Breast epithelium (tissue), 4 donors: ENCODE data around the gene POLDIP2. TPM values are rescaled to one million over a fixed set of nuclear protein-coding genes. Genes with fewer than 3 reads are reported as not detected.

Source experiments
- DNase-seq, 2 donors: peaks; one replicate each; pipeline ENCODE4 v3.0.0-alpha.2; 2019; ENCODE audit warnings: low spot score in 2 of 2
- H3K27ac ChIP-seq, 2 donors: fragments of 200-600 bp; sonication (generic) in 1 of 2; one replicate each; pipeline ENCODE4 v1.5.1; 2016 to 2019; ENCODE audit warnings: mild to moderate bottlenecking in 1 of 2
- H3K27me3 ChIP-seq, 2 donors: fragments of 200-600 bp; sonication (generic) in 1 of 2; one replicate each; pipeline versions ENCODE4 v1.5.1 to v1.6.0; 2017 to 2019; ENCODE audit warnings: control low read depth in 1 of 2, mild to moderate bottlenecking in 1 of 2
- H3K36me3 ChIP-seq: fragments of 200-600 bp; one replicate; pipeline ENCODE4 v1.5.1; 2019
- H3K4me1 ChIP-seq, 2 donors: fragments of 200-600 bp; sonication (generic); one replicate each; pipeline ENCODE4 v1.5.1; 2016 to 2019; ENCODE audit warnings: control low read depth in 1 of 2
- H3K4me3 ChIP-seq, 3 donors: fragments of 200-600 bp; sonication (generic); 1 replicate in 2 of 3; 2 replicates in 1 of 3; pipeline ENCODE4 v1.5.1; 2016 to 2019; ENCODE audit warnings: mild to moderate bottlenecking in 3 of 3, moderate library complexity in 2 of 3
- H3K9me3 ChIP-seq, 2 donors: fragments of 200-600 bp; sonication (generic) in 1 of 2; one replicate each; pipeline ENCODE4 v1.5.1; 2016 to 2019; ENCODE audit warnings: control low read depth in 1 of 2
- CTCF ChIP-seq, 3 donors: fragments of 450-650 bp; IDR thresholded peaks; one replicate each; pipeline ENCODE4 v1.5.1; 2016 to 2017; ENCODE audit warnings: antibody characterized with exemption in 3 of 3, mild to moderate bottlenecking in 3 of 3, moderate library complexity in 3 of 3
- POLR2A ChIP-seq: fragments of 450-650 bp; IDR thresholded peaks from one replicate; pipeline ENCODE4 v1.6.1; 2016; ENCODE audit warnings: antibody characterized with exemption, mild to moderate bottlenecking, moderate library complexity
- POLR2AphosphoS5 ChIP-seq, 3 donors: sonication (generic); formaldehyde crosslinking; IDR thresholded peaks; one replicate each; pipeline ENCODE4 v1.6.1; 2017; ENCODE audit warnings: antibody characterized with exemption in 3 of 3
- intact Hi-C: fragments of 100-400 bp; cut with DNase I; formaldehyde crosslinking; loops from one replicate; pipeline ENCODE4 v1.15.1; 2023; ENCODE audit warnings: low total_unique reads
- total RNA-seq, 3 donors: library from RNA; depleted of rRNA; stranded (reverse); fragments of >200 nt; gene quantifications; one replicate each; pipeline ENCODE4 v1.1.0, GENCODE V29; 2016

The POLDIP2 gene
- total RNA-seq, 3 donors from 2014 or later: 64.5 to 85.0 (median 69.8) TPM

GRCh38 chr17:28385037-28385400, 27.7 kb upstream of the POLDIP2 start:
- H3K27ac ChIP-seq: no peak overlapping the region

GRCh38 chr17:28384281-28385036, 27.1 kb upstream of the POLDIP2 start:
- Histone ChIP-seq H3K27me3 (no peaks in the 10 kb centered on the region), H3K36me3 (no peaks in the 10 kb centered on the region), H3K9me3 (no peaks in the 10 kb centered on the region), H3K4me1 (no peaks in the 10 kb centered on the region), H3K4me3 (peak overlapping the region; percentile 41 to 57 (median 42)), H3K27ac (peak overlapping the region; percentile 45 to 46)
- TF ChIP-seq CTCF (IDR thresholded peaks at IDR 0.05) (no peak), POLR2A (no peak), POLR2AphosphoS5 (IDR thresholded peaks at IDR 0.05) (no peak)
- intact Hi-C loops: no loop called here
- DNase-seq: no peak

More at GRCh38 chr17:28385037-28385400, 27.7 kb upstream of the POLDIP2 start:
- Histone ChIP-seq H3K4me1 (no peaks in the 10 kb centered on the region), H3K4me3 (peak overlapping the region; percentile 41 to 57 (median 42)), H3K9me3 (no peaks in the 10 kb centered on the region), H3K36me3 (no peaks in the 10 kb centered on the region), H3K27me3 (no peaks in the 10 kb centered on the region)
- peak in 1 of 2 donors; percentile 50 for DNase-seq
- intact Hi-C loops: no loop called here
- TF ChIP-seq POLR2AphosphoS5 (IDR thresholded peaks at IDR 0.05) (no peak), CTCF (IDR thresholded peaks at IDR 0.05) (no peak), POLR2A (no peak)

DNA sequence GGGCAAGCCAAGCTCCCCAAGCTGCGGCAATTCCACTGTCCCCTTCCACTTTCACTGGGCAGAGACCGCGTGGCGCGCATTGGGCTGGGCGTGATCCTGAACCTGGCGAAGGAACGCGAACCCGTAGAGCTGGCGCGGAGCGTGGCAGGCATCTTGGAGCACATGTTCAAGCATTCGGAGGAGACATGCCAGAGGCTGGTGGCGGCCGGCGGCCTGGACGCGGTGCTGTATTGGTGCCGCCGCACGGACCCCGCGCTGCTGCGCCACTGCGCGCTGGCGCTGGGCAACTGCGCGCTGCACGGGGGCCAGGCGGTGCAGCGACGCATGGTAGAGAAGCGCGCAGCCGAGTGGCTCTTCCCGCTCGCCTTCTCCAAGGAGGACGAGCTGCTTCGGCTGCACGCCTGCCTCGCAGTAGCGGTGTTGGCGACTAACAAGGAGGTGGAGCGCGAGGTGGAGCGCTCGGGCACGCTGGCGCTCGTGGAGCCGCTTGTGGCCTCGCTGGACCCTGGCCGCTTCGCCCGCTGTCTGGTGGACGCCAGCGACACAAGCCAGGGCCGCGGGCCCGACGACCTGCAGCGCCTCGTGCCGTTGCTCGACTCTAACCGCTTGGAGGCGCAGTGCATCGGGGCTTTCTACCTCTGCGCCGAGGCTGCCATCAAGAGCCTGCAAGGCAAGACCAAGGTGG, 24.0 kb upstream of the POLDIP2 start:
- TF ChIP-seq CTCF (IDR thresholded peaks at IDR 0.05) (no peak), POLR2A (no peak), POLR2AphosphoS5 (IDR thresholded peaks at IDR 0.05) (no peak)
- H3K27ac ChIP-seq: peak overlapping the region in 1 of 2 donors; percentile 74
- no peaks in the 10 kb centered on the region for H3K4me1 ChIP-seq
- DNase-seq: no peak
- H3K36me3 ChIP-seq: no peaks in the 10 kb centered on the region
- no peaks in the 10 kb centered on the region for H3K9me3 ChIP-seq
- no peak overlapping the region for H3K4me3 ChIP-seq
- H3K27me3 ChIP-seq: no peaks in the 10 kb centered on the region
- intact Hi-C loops: no loop called here

GRCh38 chr17:28379814-28380801, 22.8 kb upstream of the POLDIP2 start:
- DNase-seq: peak in 1 of 2 donors; percentile 75
- intact Hi-C loops: no loop called here
- H3K4me3 ChIP-seq: no peak overlapping the region
- TF ChIP-seq POLR2A (no peak), POLR2AphosphoS5 (IDR thresholded peaks at IDR 0.05) (peak in 2 of 3 donors; percentile 27 to 28), CTCF (IDR thresholded peaks at IDR 0.05) (no peak)
- no peaks in the 10 kb centered on the region for H3K27me3 ChIP-seq
- H3K9me3 ChIP-seq: no peaks in the 10 kb centered on the region
- H3K4me1 ChIP-seq: no peaks in the 10 kb centered on the region
- H3K36me3 ChIP-seq: no peaks in the 10 kb centered on the region
- H3K27ac ChIP-seq: peak overlapping the region; percentile 66 to 74
